ENCODE results near the gene WDR37.
"Not testable (repeated sequence)": the region's sequence is repeated elsewhere in the genome, so short reads cannot be mapped to it uniquely, and the experiment has no call there.

GRCh38 chr10:1161315-1161673, 105.1 kb downstream of the WDR37 start:
- TF ChIP-seq, protein P1, sequence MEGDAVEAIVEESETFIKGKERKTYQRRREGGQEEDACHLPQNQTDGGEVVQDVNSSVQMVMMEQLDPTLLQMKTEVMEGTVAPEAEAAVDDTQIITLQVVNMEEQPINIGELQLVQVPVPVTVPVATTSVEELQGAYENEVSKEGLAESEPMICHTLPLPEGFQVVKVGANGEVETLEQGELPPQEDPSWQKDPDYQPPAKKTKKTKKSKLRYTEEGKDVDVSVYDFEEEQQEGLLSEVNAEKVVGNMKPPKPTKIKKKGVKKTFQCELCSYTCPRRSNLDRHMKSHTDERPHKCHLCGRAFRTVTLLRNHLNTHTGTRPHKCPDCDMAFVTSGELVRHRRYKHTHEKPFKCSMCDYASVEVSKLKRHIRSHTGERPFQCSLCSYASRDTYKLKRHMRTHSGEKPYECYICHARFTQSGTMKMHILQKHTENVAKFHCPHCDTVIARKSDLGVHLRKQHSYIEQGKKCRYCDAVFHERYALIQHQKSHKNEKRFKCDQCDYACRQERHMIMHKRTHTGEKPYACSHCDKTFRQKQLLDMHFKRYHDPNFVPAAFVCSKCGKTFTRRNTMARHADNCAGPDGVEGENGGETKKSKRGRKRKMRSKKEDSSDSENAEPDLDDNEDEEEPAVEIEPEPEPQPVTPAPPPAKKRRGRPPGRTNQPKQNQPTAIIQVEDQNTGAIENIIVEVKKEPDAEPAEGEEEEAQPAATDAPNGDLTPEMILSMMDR (IDR thresholded peaks at IDR 0.05 in 8 of 11, conservative IDR thresholded peaks at IDR 0.05 in 3 of 11): not testable (repeated sequence)
- not testable (repeated sequence) for TF ChIP-seq POLR2AphosphoS5, POLR2A (IDR thresholded peaks at IDR 0.05)
